ENCODE data around the gene MAP3K14. TPM values are rescaled to one million over a fixed set of nuclear protein-coding genes. Genes with fewer than 3 reads are reported as not detected.

MAP3K14 gene
- total RNA-seq, 1 experiment from 2014 or later: 3.0 TPM

GRCh38 chr17:45232514-45233422 lies 84.1 kb downstream of the MAP3K14 start:
- intact Hi-C loops (cut with micrococcal nuclease; ENCODE audit: unreplicated experiment): no loop called here
- no peaks in the 10 kb centered on the region for H3K9me3 ChIP-seq (ENCODE audit: low read depth, low read length, poor library complexity, severe bottlenecking)
- TF ChIP-seq, protein P1, sequence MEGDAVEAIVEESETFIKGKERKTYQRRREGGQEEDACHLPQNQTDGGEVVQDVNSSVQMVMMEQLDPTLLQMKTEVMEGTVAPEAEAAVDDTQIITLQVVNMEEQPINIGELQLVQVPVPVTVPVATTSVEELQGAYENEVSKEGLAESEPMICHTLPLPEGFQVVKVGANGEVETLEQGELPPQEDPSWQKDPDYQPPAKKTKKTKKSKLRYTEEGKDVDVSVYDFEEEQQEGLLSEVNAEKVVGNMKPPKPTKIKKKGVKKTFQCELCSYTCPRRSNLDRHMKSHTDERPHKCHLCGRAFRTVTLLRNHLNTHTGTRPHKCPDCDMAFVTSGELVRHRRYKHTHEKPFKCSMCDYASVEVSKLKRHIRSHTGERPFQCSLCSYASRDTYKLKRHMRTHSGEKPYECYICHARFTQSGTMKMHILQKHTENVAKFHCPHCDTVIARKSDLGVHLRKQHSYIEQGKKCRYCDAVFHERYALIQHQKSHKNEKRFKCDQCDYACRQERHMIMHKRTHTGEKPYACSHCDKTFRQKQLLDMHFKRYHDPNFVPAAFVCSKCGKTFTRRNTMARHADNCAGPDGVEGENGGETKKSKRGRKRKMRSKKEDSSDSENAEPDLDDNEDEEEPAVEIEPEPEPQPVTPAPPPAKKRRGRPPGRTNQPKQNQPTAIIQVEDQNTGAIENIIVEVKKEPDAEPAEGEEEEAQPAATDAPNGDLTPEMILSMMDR (conservative IDR thresholded peaks at IDR 0.05; ENCODE audit: low read depth, low read length): no peak
- TF ChIP-seq EZH2 (IDR thresholded peaks at IDR 0.05; ENCODE audit: borderline replicate concordance, low read depth, low read length, poor library complexity, severe bottlenecking): no peak
- H3K27me3 ChIP-seq (replicated peaks; ENCODE audit: insufficient read depth, low read depth, low read length, poor library complexity): no peaks in the 10 kb centered on the region
- H3K4me1 ChIP-seq (ENCODE audit: insufficient read depth, low read length, poor library complexity, severe bottlenecking): peaks cover 5% of the 10 kb centered on the region
- ChIA-PET CTCF (interaction anchor here (0.6 kb wide), 2 partner anchors 15 to 32 kb away, joined by 5 read pairs; no protein-coding TSS in a partner anchor), POLR2A (ENCODE audit: low non-redundant PET) (no interaction called here)
- no TSS peak for BruUV-seq (replicated peaks)
- H3K4me3 ChIP-seq (ENCODE audit: low read depth, low read length, poor library complexity, severe bottlenecking): no peak overlapping the region
- H3K36me3 ChIP-seq (ENCODE audit: insufficient read depth, low read length, poor library complexity, severe bottlenecking): no peaks in the 10 kb centered on the region
- H3K27ac ChIP-seq (ENCODE audit: low read depth, low read length, poor library complexity, severe bottlenecking): no peak overlapping the region
- DNase-seq (ENCODE audit: low spot score): no peak

- no peaks in the 10 kb centered on the region for H3K27me3 ChIP-seq (replicated peaks; ENCODE audit: insufficient read depth, low read depth, low read length, poor library complexity)
- CTCF ChIA-PET: interaction anchor here (0.6 kb wide), 1 partner anchor 30 kb away, joined by 5 read pairs; no protein-coding TSS in a partner anchor
- intact Hi-C loops (cut with micrococcal nuclease; ENCODE audit: unreplicated experiment): no loop called here
- H3K4me1 ChIP-seq (ENCODE audit: insufficient read depth, low read length, poor library complexity, severe bottlenecking): peaks cover 5% of the 10 kb centered on the region
- H3K27ac ChIP-seq (ENCODE audit: low read depth, low read length, poor library complexity, severe bottlenecking): no peak overlapping the region
- H3K4me3 ChIP-seq (ENCODE audit: low read depth, low read length, poor library complexity, severe bottlenecking): no peak overlapping the region
- H3K36me3 ChIP-seq (ENCODE audit: insufficient read depth, low read length, poor library complexity, severe bottlenecking): no peaks in the 10 kb centered on the region
- POLR2A ChIA-PET (ENCODE audit: low non-redundant PET): no interaction called here
- H3K9me3 ChIP-seq (ENCODE audit: low read depth, low read length, poor library complexity, severe bottlenecking): no peaks in the 10 kb centered on the region
- no TSS peak for BruUV-seq (replicated peaks)
- no peak for DNase-seq (ENCODE audit: low spot score)
- TF ChIP-seq, protein P1 (conservative IDR thresholded peaks at IDR 0.05; ENCODE audit: low read depth, low read length): 0 out of 2 replicates have a peak, but pooled peaks have one; percentile 8
- TF ChIP-seq EZH2 (IDR thresholded peaks at IDR 0.05; ENCODE audit: borderline replicate concordance, low read depth, low read length, poor library complexity, severe bottlenecking): no peak
Observed at GRCh38 chr17:45231481-45232116, 85.2 kb downstream of the MAP3K14 start.

DNA sequence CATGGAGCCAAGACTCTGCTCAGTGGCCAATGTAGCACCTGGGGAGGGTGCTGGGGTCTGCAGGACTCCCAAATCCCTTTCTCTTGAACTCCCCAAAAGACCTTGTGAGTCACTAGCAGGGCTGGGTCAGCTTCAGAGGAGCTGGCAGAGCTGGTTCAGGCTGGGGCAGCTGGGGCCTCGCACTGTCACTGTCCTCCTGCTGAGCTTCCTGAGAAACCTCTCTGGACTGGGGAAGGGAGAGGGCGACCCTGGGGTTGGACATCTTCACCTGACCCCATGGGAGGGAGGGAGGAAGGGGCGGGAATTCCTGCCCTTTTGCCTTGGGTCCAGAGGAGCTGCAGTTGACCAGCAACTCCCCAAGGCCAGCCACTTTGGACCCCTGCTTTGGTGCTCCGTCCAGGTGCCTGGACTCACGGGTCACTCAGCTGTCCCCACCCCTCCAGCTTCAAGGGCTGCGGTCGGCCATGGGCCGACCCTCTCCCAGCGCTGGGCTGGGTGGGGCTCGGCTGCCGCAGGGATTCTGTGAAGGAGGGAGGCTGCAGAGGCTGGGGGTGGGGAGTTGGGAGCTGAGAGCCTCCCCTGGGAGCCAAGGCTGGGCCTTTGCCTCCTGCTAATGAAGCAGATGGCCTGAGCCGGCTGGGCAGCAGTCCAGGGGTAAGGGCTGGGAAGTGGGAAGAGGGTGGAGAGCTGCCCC lies 85.9 kb downstream of the MAP3K14 start:
- H3K27me3 ChIP-seq (replicated peaks; ENCODE audit: insufficient read depth, low read depth, low read length, poor library complexity): no peaks in the 10 kb centered on the region
- intact Hi-C loops (cut with micrococcal nuclease; ENCODE audit: unreplicated experiment): no loop called here

More for the DNA sequence above, 85.9 kb downstream of the MAP3K14 start:
- POLR2A ChIA-PET (ENCODE audit: low non-redundant PET): interaction anchor here (0.5 kb wide), 1 partner anchor 336 kb away, joined by 12 read pairs; no protein-coding TSS in a partner anchor
- Histone ChIP-seq H3K9me3 (ENCODE audit: low read depth, low read length, poor library complexity, severe bottlenecking) (no peaks in the 10 kb centered on the region), H3K27ac (ENCODE audit: low read depth, low read length, poor library complexity, severe bottlenecking) (no peak overlapping the region), H3K4me3 (ENCODE audit: low read depth, low read length, poor library complexity, severe bottlenecking) (no peak overlapping the region), H3K4me1 (ENCODE audit: insufficient read depth, low read length, poor library complexity, severe bottlenecking) (peaks cover 5% of the 10 kb centered on the region), H3K36me3 (ENCODE audit: insufficient read depth, low read length, poor library complexity, severe bottlenecking) (no peaks in the 10 kb centered on the region)
- CTCF ChIA-PET: no interaction called here
- no peak for DNase-seq (ENCODE audit: low spot score)
- TF ChIP-seq, protein P1 (conservative IDR thresholded peaks at IDR 0.05; ENCODE audit: low read depth, low read length): no peak
- no peak for TF ChIP-seq EZH2 (IDR thresholded peaks at IDR 0.05; ENCODE audit: borderline replicate concordance, low read depth, low read length, poor library complexity, severe bottlenecking)
- no TSS peak for BruUV-seq (replicated peaks)

All from A673 (cell line).